Measurements from ENCODE around the gene AMPH. TPM values are rescaled to one million over a fixed set of nuclear protein-coding genes. Genes with fewer than 3 reads are reported as not detected.

Gene AMPH
- total RNA-seq, 1 experiment from 2014 or later, result not detected

GRCh38 chr7:38478404-38478803, 152.8 kb downstream of the AMPH start (continued):
- TF ChIP-seq FOSL1 (IDR thresholded peaks at IDR 0.05; ENCODE audit: low read depth) (no peak), CTCF (IDR thresholded peaks at IDR 0.05 in 2 of 3, conservative IDR thresholded peaks at IDR 0.05 in 1 of 3; ENCODE audit: borderline replicate concordance in 1 of 3, insufficient read depth in 1 of 3, low read depth in 2 of 3, low read length in 2 of 3) (no peak), RAD21 (IDR thresholded peaks at IDR 0.05; ENCODE audit: low read depth) (no peak), ATF3 (IDR thresholded peaks at IDR 0.05) (no peak), CEBPB (IDR thresholded peaks at IDR 0.05; ENCODE audit: low read depth) (no peak)

GRCh38 chr7:38477333-38477732, 153.8 kb downstream of the AMPH start:
- Histone ChIP-seq H3K4me1 (ENCODE audit: control insufficient read depth in 1 of 2, insufficient read depth in 2 of 2, low read length in 2 of 2) (no peaks in the 10 kb centered on the region), H3K27ac (ENCODE audit: low read depth, low read length) (no peak overlapping the region), H3K4me2 (ENCODE audit: low read length) (no peak overlapping the region), H3K79me2 (ENCODE audit: insufficient read depth, low read length) (no peaks in the 10 kb centered on the region), H4K20me1 (ENCODE audit: insufficient read depth) (0 out of 2 replicates have a peak, but pooled peaks cover 4% of the 10 kb centered on the region), H2AFZ (ENCODE audit: low read depth, low read length, poor library complexity, severe bottlenecking) (no peak overlapping the region), H3K27me3 (ENCODE audit: insufficient read depth, low read length) (peaks cover 25% of the 10 kb centered on the region), H3K36me3 (ENCODE audit: control insufficient read depth in 1 of 2, insufficient read depth in 2 of 2, low read length in 2 of 2) (no peaks in the 10 kb centered on the region), H3K9ac (ENCODE audit: low read length) (no peak overlapping the region), H3K4me3 (replicated peaks in 1 of 2; ENCODE audit: low read depth in 1 of 2, low read length in 2 of 2) (no peak overlapping the region), H3K9me3 (ENCODE audit: control insufficient read depth in 1 of 2, insufficient read depth in 1 of 2, low read depth in 1 of 2, low read length in 2 of 2) (no peaks in the 10 kb centered on the region), H3K9me2 (ENCODE audit: insufficient read depth) (no peaks in the 10 kb centered on the region)
- BruUV-seq (replicated peaks), result no TSS peak
- intact Hi-C loops (cut with micrococcal nuclease), result no loop called here
- ATAC-seq (no peak), DNase-seq (ENCODE audit: low read depth, low spot score) (no peak)
- no peak for TF ChIP-seq ZFX (IDR thresholded peaks at IDR 0.05)
- no peak for TF ChIP-seq MAX (IDR thresholded peaks at IDR 0.05)
- TF ChIP-seq EGR1 (IDR thresholded peaks at IDR 0.05; ENCODE audit: low read depth), result no peak
- no peak for TF ChIP-seq TCF7L2 (IDR thresholded peaks at IDR 0.05; ENCODE audit: borderline replicate concordance, extremely low read depth, insufficient read depth, insufficient read length)
- TF ChIP-seq CTCF (IDR thresholded peaks at IDR 0.05 in 2 of 3, conservative IDR thresholded peaks at IDR 0.05 in 1 of 3; ENCODE audit: borderline replicate concordance in 1 of 3, insufficient read depth in 1 of 3, low read depth in 2 of 3, low read length in 2 of 3), result no peak
- TF ChIP-seq SP1 (IDR thresholded peaks at IDR 0.05; ENCODE audit: low read depth), result no peak
- TF ChIP-seq SRF (IDR thresholded peaks at IDR 0.05; ENCODE audit: low read depth), result no peak
- no peak for TF ChIP-seq EZH2 (IDR thresholded peaks at IDR 0.05)
- TF ChIP-seq CEBPB (IDR thresholded peaks at IDR 0.05; ENCODE audit: low read depth), result no peak
- no peak for TF ChIP-seq JUND (IDR thresholded peaks at IDR 0.05)
- ChIA-PET CTCF (no interaction called here), RAD21 (ENCODE audit: low non-redundant PET in 1 of 2, low total read pairs in 2 of 2, uncharacterized antibody in 2 of 2, unreplicated experiment in 2 of 2) (no interaction called here), POLR2A (no interaction called here)

All from HCT116 (cell line).